NCI-H748 (cell line): ENCODE measurements around the gene STOML3.

Source experiments
- DNase-seq: peaks from one replicate; lab custom pipeline; 2025; ENCODE audit not compliant: unreplicated experiment; lab: John Stamatoyannopoulos, UW

STOML3 gene, protein sequence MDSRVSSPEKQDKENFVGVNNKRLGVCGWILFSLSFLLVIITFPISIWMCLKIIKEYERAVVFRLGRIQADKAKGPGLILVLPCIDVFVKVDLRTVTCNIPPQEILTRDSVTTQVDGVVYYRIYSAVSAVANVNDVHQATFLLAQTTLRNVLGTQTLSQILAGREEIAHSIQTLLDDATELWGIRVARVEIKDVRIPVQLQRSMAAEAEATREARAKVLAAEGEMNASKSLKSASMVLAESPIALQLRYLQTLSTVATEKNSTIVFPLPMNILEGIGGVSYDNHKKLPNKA

GRCh38 chr13:38990693-38991092 is at the start of gene STOML3:
TSS of gene STOML3 (minus strand) at chr13:38990831. CDS start at chr13:38990721, 110 bp downstream.
- DNase-seq, result no peak

DNA sequence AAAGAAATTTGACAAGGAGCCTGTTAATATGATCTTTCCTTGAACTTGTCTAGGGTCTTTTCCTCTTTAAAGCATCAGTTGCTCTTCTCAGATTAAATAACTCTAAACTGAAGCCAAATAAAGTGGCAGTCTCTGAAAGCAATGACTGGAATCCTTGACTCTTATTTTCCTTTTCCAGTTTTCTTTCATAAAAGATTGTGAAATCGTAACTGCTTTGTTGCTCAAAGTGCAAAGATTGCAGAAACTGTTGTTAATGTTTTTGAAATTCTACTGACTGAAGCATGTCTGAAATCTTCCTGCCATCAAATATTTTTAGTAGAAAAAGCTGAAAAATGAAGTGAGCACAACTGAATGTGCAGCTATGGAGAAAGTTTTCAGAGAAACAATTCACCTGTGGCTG is 49.6 kb upstream of the STOML3 start:
- DNase-seq, result no peak

DNA sequence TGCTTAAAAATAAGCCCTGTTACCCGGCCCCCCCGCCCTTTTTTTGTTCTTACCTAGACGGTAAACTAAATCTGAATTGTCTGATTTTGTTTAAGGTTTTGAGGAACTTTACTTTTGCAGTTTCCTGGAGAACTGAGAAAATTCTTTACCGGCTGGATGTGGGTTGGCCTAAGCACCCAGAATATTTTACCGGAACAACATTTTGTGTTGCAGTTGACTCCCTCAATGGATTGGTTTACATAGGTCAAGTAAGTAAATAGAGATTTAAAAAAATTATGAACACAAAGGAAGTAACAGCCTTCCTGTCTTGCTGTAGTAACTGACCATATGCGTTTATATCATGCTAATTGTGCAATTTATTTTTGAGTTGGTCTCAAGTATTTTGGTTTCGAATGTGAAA is 48.4 kb upstream of the STOML3 start:
- DNase-seq, result peak; percentile 23

DNA sequence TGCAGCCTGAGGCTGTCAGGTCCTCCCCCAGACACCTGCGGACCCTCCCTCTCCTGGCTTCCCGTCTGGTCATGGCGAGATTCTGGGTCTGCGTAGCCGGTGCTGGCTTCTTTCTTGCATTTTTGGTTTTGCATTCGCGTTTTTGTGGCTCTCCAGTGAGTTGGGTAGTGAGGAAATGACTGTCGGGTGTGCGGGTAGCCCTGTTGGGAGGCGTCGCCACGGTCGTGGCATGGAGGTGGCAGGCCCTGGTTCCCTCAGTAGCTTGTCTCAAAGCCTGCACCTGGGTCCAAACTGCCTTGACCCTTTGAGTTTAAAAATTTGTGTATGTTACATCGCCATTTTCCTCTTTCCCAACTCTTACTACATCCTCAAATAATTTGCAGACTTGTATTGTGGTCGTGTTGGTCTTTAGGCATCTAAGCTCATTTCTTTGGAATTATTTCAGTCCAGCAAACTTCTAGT is 48.0 kb upstream of the STOML3 start:
- peak; percentile 79 for DNase-seq

DNA sequence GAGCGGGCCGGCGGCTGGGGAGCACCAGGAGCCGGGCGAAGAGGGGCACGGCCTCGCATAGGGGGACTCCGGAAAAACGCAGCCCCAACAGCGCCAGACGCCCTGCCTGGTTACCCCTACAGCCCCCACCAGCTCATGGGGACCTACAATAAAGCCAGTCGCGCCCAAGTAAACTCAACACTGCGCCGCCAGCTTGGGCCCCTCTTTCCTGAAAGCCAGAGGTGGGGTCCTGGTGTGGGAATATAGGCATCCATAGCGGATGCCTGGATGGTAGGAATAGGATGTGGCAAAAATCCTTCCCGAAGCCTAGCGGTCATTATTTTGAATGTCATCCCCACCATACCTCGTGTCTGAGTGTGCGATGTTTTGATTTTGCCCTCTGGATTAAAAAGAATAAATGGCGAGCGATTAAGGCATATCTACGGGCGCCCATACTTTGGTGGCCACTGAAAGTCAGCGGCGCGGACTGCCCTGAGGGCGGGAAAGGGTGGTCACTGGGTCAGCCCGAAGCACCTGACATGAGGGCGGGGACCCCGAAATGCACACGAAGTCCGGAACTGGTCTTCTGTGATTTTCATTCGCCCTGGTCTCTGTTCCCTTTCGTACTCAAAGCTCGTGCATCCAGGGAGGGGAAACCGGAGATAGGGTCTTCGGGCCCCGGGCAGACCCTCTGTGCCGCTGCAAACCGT is 47.4 kb upstream of the STOML3 start, which contains the start of the genes NHLRC3 and PROSER1:
TSS of gene NHLRC3 (plus strand) at position 577 of the 689 bp plus-strand sequence. CDS start 184 bp downstream, outside the sequence.
TSS of gene PROSER1 (minus strand) at position 210 of the 689 bp plus-strand sequence. CDS start 847 bp downstream, outside the sequence.
- DNase-seq, result peak; percentile 92

GRCh38 chr13:39037410-39037879 is 46.8 kb upstream of the STOML3 start:
- DNase-seq, result peak; percentile 91

DNA sequence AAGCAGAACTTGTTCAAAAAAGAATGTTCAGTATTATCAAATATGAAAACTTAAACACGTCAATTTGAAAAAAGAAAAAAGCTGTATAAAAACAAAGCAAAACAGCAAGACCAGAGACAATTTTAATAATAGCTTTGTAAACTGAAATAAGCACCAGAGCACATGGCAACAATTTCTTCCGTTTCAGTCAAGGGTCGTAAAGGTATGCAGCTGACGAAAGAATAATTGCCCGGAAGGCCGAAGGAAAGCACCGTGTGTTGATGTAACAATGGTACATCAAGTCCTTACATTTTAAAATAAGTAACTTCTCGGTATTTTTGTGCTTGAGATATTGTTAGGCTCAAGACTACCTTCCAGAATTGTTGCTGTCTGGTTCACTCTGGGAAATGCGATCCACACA is 45.6 kb upstream of the STOML3 start:
- DNase-seq, result peak; percentile 39

DNA sequence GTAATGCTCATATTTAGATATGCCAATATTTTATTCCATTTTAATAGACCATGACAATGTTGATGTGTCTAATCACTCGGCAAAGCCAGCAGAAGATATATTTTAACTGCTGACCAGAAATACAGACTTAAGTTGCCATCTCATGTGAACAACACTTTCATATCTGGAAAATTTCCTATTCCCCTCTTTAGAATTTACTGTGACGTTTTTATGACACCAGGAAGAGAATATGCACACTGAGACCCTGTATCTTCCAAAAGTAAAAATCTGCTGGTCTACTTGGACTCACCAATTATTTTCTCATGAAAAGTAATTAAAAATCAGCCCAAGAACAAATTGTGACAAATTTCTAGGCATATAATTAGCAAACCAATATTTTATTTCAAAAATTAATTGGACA is 45.2 kb upstream of the STOML3 start:
- DNase-seq, result no peak

DNA sequence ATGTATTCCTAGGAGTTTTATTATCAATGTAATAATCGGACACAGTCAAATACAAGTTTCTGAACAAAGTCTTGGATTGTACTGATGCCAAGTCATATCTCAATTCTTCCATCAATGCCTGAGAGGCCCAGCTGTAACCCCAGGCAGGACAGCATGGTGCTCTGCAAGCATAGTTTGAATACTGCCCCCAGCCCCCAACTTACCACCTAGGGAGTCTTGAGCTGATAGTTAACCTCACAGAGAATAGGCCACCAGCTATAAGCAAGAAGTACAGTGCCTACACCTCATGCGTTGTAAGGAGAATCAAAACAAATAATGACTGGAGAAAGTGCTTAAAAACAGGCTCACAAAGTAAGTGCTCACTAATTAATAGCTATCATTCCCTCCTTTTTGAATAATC is 44.6 kb upstream of the STOML3 start:
- DNase-seq, result no peak

DNA sequence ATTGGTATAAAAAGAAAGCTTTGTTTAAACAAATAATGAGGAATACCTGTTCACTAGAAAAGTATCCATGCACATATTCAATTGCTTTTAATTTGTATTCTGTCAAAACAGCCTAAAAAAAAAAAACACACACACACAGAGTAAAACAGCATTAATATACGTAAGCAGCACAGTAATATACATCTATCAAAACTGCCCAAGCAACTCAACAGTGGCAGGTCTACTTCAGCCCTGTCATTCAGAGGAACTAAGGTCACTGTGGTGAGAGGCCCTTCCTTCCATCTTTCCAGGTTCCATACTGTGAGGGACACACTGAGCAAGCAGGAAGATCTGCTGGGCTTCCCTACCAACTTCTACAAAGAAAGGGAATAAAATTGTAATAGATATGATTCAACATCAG is 43.5 kb upstream of the STOML3 start:
- DNase-seq, result no peak

DNA sequence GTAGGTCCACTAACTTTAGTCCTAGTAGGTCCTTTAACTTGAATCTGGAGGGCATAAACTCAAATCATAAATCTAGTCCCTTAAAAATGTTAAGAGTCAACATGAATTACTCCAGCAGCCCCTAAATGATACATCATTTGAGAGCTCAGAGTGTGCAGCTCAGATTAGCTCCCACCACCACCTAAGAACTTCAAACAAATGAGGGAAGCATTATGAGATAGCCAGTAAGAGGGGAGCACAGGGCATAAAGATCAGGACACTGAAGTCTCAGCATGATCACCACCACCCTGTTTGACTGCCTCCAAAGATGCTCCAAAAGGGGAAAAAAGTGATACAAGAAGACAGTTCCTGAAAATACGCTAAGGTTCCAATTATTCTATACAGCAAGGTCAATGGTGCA is 41.5 kb upstream of the STOML3 start:
- DNase-seq, result no peak

- no peak for DNase-seq
Observed at GRCh38 chr13:39025433-39025839, 34.8 kb upstream of the STOML3 start.

- peak; percentile 16 for DNase-seq
Observed at GRCh38 chr13:39023761-39024160, 33.1 kb upstream of the STOML3 start.

DNA sequence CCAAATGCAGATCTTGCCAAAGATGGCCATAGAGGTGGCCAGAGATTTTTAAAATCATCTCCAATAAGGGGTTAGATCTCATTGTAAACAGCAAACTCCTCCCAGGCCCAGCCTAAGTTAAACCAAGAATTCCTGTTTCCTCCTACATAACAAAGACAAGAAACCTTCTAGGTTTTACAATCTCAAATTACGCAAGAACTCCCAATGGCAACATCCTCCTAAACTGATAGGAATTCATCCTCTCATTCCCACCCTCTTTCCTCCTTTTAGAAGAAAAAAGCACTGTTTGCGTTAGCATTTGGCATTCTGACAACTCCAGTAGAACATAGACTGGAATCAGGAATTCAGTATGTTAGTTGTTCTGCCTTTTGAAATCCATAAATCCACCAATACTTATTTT is 32.7 kb upstream of the STOML3 start:
- DNase-seq, result no peak

DNA sequence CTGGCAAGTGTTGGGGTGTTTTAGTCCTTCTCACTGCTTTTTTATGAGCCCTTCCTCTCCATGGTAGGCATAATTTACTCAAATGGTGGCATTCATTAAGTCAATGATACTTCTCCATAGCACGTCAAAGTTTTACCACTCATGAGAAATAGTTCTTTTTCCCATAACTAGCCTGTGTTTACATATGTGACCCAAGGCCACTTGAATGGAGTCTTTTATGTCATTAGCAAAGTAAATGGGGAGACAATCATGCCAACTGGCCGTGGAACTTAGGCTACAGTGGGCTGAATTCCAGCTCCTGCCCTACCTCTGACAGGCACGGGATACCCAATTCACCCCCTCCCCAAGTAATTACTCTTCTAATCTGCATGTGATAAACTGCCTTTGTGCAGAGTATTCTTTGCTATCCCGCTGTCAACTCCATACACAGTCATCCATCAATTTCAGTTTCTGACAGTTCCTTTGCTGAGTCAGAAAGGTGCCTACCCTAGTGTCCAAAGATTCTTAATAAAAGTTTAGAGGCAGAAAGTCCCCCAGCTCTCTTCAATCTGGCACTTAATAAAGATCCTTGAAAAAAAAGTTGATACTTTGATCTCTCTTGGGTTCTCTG is 30.3 kb upstream of the STOML3 start:
- DNase-seq, result no peak

GRCh38 chr13:39016787-39017186 is 26.2 kb upstream of the STOML3 start:
- DNase-seq, result peak; percentile 56

GRCh38 chr13:39016087-39016486 is 25.5 kb upstream of the STOML3 start:
- DNase-seq, result no peak

- no peak for DNase-seq
Observed at GRCh38 chr13:39013462-39013861, 22.8 kb upstream of the STOML3 start.

- peak; percentile 7 for DNase-seq
Observed at GRCh38 chr13:39012608-39013007, 22.0 kb upstream of the STOML3 start.

- DNase-seq, result peak; percentile 28
Observed at GRCh38 chr13:39006371-39007111, 15.9 kb upstream of the STOML3 start.

DNA sequence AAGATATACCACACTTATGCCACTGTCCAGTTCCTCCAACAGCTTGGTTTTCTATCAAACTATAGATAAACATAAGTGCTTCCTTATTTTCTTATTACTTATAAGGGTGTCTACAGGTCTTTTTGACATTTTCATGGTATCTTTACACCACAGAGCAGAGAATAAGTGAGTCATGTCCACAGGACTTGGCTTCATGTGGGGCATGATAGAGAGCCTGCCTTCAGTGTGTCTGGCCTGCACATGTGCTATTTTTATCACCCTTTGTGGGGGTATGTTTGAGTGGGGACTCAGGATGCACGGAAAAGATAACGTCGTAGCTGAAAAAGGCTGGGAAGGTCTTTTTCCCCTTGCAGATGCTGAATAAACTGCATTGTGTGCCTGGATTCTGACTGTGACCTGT is 8.1 kb upstream of the STOML3 start:
- DNase-seq, result no peak
